Hematopoietic multipotent progenitor cell (in vitro differentiated cells): ENCODE data around the gene FKBP1A. TPM values are rescaled to one million over a fixed set of nuclear protein-coding genes. Genes with fewer than 3 reads are reported as not detected.

ENCODE experiments used
- DNase-seq, 3 donors: peaks; one replicate each; pipeline ENCODE4 v3.0.0-alpha.2; 2011 to 2015; ENCODE audit warnings: low read depth in 2 of 3, low spot score in 2 of 3
- total RNA-seq: library from RNA; depleted of rRNA; stranded (reverse); fragments of >200 nt; gene quantifications from one replicate; pipeline ENCODE4 v1.2.3, GENCODE V29; 2012

FKBP1A gene
- total RNA-seq, 1 donor: 107 TPM

DNA sequence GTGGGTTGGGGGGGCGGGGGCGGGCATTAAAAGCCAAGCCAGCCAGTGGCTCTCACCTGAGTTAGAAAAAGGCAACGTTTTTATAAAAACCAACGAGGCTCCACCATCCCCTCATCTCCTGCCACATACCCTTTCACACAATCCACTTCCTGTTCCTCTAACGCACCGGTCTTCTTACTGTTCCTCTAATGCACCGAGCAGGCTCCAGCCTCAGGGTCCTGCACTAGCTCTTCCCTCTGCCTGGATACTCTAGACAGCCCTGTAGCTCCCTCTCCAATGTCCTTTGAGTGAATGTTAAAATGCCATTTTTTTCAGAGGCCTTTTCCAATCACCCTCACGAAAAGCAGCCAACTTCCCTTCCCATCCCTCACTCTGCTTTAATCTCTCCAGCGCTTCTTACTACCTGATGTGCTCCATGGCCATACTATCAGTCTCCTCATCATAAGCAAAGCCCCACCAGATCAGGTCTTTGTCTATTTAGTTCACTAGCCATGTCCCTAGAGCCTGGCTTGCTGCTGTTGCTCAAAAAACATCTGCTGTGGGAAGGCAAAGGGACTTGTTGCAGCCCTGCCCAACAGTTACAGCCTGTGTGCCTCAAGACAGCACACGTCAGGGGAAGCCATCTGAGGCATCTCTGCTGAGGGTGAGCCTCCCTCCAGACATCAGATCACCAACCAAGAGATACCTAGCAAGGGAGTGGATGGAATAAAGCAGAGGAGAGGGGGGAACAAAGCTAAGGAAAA lies 3.9 kb downstream of the FKBP1A start:
- DNase-seq: peak in 1 of 3 donors; percentile 55

DNA sequence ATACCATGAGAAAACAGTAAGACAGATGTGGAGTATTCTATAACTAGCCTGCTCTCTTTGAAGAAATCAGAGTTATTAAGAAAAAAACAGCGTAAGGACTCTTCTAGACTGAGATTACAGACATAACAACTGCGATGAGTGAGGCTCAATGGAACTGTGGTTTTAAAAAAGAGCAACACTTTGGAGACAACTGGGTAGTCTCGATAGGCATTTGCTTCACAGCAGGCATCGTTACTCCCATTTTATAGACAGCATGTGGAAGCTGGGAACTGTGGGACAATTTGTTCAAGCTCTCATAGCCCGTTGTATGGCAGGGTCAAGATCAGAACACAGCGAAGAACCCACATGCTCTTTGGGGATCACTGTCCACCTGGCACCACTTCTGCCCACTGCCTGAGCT lies 4.6 kb downstream of the FKBP1A start:
- DNase-seq: no peak

DNA sequence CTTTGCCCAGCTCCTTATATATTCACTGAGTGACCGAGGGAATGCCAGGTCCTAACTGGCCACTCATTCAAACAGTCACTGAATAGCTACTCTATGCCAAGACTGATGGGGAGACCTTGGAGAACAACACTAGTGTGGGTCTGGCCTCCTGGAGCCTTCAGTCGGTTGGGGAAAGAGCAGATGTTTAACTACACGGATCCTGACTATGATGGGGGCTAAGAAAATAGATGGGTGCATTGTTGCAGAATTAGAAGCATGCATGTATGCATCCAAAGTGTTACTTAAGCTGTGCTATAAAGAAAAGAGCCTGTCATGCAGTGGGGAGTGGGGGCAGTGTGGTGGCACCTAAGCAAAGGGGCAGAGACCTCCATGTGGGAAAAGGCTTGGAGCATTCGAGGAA lies 6.5 kb downstream of the FKBP1A start:
- DNase-seq: no peak

DNA sequence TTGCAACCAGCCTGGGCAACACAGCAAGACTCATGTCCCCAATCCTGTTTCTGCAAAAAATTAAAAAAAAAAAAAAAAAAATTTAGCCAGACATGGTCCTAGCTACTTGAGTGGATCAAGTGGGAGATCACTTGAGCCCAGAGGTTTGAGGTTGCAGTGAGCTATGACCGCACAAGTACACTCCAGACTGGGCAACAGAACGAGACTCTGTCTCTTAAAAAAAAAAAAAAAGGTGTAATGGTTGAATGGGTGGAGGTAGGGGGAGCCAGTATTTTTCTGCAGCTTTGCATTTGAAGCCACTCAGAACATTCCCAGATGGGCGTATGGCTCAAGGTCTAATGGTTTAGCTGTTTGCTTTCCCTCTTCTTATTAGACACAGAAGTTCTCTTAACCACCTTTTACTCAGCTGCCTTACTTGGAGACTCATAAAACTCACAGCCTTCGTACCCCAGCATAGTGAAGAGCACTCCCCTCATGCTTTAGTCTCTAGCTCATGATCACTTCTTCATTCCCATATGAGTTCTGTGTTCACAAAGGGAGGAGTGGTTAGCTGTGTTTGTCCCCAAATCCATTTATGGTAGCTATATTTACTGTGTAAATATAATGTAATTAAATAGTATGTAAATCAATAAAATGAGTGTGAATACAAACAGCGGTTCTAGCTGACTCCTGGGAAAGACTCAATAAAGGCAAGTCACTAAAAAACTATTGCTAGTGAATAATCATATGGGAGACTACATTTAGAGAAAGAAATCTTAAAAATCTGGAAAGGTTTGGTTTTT lies 9.0 kb downstream of the FKBP1A start:
- no peak for DNase-seq

DNA sequence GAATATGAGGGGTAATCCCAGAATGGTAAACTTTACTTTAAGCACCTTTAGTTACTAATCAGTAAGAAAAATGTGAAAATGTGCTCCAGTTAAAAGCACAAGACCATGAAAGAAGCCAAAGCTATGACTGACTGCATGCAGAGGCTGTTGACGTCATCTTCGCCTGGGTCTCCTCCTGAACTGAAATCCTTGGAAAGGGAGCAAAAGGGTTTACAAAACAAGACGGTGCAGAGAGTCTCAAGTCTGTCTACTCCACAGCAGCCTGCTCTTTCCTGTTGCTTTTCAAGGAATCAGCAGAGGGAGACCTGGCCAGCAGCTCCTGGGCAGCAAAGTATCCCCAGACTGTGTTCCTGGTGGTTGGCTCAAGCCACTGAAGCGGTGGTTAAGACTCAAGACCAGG lies 10.2 kb downstream of the FKBP1A start:
- DNase-seq: no peak

DNA sequence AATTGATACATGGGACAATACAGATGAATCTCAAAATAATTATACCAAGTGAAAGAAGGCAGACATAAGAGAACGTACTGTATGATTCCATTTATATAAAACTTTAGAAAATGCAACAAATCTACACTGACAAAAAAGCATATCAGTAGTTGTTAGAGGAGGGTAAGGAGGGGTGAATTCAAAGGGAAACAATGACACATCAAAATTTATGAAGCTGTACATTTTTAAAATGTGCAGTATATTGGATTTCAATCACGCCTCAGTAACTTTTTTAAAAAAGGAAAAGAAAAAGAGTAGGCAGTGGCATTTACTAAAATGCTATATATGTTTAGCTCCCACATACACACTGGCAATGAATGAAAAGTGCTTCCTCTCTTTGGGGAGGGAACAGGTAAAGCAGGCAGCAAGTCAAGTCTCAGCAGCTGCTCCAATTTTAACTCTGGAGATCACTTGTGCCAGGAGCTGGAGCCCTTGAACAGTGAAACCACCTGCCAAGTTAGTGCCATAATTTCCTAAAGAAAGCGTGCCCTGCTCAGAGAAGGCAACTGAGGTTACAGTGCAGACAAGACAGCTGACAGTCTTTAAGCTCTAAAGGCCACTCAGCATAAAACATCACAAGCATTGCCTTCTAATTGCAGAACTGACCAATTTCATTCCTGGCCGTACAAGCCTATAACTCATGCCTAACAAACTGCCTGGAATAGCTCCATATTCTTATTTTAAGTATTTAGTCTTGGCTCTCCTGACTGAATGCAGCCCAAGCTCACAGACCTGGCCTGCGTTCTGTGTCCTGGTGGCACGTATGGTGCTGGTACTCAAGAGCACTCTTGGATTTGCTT lies 10.9 kb downstream of the FKBP1A start:
- no peak for DNase-seq

DNA sequence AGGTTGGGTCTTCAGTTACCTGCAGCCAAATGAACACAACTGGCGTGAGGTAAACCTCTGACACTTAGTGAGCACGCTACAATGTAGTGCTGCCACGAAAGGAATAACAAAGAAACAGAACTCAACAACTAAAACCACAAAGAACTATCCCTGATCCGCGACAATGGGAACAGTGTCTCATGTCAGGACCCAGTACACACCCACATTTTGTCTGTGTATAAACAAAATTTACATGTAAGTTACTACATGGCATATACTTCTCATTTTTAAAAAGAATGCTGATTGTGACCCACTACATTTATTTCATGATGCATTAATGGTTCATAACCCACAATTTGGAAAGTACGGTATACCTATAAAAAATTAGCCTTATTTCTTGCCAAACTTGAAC lies 14.1 kb downstream of the FKBP1A start:
- no peak for DNase-seq

DNA sequence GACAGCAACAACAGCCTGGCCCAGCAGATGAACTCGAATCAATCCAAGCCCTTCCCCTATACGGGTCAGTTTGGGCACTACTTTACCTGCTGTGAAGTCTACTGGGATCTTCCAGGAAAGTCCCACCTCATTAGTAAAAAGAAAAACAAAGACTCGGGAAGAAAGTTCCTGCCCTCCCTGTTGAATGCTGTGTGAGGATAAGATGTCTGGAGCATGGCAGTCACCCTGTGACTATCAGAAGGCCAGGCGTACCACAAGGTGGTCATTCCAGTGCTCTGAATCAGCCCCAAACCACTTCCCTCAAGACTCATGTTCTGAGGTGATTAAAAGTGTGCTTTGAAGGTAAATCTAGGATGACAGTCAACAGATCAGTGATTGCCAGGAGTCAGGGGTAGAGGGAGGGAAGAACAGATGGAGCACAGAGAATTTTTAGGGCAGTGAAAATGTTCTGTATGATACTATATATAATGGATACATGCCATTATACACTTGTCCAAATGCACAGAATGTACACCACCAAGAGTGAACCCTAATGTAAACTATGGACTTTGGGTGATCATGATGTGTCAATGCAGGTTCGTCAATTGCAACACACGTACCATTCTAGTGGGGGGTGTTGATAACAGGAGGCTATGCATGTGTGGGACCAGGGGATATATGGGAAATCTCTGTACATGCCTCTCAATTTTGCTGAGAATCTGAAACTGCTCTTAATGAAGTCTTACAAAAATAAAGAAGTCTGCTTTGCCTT lies 14.7 kb downstream of the FKBP1A start:
- no peak for DNase-seq

DNA sequence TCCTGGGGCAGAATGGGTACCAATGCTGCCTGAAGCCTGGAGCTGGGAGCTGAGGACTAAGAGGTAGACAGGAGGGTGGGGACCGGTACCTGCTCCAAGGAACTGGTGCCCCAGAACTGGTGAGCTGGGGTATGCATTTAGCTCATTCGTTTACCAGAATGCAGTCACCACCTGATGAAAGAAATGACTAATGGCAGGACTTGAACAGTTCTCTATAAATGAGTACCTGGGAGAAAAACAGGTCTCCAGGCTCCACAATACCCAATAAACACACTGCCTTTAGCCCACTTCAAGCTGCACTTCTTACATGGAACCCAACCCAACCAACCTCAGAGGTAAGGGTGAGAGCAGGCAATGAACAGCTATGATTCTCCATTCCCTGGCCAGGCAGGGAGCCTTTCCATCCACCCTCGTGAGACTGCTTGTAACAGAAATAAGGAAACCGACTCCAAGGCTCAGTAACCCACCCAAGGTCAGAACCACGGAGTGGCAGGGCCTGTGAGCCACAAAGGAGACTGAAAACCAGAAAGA lies 15.4 kb downstream of the FKBP1A start:
- DNase-seq: no peak

DNA sequence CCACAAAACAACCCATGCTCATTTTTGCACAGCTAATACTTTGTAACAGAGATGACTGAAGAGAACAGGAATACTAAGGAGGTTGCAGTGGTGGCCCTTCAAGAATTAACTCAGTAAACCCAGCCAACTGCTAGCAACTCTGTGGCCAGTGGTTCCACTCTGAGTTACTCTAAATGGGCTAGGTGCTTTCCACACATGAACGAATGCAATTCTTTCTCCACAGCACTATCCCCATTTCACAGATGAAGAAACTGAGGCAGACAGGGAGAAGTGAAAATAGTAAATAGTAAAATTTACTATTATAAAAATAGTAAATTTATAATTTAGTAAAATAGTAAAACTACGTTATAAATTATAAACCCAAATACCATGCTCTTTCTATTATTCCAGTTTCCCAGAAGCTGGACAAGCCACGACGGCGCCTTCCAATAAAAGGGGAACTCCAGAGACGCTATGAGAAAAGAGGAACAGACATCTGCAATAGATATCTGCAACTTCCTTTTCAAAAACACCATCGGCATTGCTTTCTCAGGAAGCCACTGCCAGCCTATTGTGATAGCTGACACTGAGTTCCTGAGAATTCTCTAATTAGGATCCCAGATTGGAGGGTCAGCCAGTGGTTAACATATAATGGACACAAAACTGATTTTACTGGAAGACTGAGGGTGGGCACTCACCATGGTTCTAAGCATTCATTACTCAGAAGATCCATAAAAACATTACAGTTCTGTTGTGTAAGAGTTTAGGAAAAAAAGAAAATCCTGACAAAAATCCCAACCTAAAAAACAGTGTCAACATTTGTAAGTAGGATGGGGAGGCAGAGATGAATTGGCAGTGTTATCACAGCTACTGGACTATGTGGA lies 16.2 kb downstream of the FKBP1A start:
- peak in 2 of 3 donors; percentile 59 to 76 for DNase-seq

DNA sequence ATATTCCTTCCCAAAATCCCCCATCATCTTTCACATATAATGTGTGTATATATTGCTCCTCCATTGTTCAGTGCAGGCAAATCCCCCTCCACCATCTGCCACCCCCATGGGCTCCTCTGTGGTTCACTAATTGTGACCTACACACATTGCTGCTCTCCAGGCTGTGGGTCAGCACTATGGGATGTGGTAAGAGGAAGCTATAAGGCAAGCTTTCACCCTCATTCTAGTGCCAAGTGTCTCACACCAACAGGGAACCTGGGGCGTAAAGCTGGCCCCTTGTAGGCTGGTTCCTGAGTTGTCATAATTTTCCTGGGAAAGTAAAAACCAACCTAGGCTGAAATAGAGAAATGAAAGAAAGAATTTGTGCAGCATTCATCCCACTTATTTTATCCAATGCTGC lies 16.8 kb downstream of the FKBP1A start:
- no peak for DNase-seq

DNA sequence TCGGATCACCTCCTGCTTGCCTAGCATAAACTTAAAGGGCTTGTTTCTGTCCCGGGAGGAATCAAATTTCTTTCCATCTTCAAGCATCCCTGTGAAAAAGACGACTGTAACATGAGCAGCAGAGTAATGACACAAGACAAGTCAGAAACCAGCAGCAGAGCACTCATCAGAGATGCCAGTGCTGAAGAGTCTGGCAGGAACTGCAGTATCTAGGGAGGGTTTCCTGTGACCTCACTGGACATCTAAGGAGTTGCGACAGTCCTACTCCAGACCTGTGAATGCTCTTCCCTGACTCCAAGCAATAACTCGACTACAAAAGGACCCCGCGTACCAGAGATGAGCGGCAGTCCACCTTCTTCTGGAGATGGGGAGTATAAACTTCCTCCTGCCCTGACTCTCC lies 17.3 kb downstream of the FKBP1A start:
- DNase-seq: no peak

DNA sequence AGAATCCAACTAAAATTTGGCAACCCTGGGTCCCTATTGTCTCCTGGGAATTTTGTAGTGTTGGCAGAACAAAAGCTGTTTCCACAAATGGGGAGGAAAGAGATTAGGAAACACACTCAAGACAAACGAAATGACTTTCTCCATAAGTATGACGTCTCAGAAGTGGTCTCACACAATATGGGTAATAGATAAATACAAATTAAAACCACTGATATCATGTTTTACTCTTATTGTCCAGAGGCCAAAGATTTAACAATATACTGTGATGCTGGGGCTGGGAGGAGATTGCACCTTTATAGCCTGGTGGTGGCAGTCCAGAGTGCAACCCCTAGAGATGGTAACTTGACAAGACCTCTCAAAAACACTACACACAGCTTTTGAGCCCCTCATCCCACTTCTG lies 18.6 kb downstream of the FKBP1A start:
- DNase-seq: no peak

DNA sequence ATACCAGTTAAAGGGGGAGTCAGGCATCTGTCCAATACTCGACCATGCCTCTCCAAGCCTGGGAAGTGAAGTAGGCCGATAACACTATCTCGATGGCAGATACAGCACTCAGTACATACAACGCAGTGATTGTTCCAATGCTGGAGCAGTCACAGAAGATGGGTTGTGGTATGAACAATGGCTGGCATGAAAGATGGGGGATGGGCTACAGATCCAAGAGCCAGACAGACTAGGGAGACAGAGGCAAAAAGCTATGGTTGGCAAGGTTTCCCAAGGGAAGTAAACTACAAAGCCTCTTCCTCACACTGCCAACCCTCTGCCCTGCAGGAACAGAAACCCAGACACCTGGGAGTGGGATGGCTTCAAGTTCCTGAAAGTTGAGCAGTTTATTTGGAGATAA lies 19.2 kb downstream of the FKBP1A start:
- DNase-seq: no peak

DNA sequence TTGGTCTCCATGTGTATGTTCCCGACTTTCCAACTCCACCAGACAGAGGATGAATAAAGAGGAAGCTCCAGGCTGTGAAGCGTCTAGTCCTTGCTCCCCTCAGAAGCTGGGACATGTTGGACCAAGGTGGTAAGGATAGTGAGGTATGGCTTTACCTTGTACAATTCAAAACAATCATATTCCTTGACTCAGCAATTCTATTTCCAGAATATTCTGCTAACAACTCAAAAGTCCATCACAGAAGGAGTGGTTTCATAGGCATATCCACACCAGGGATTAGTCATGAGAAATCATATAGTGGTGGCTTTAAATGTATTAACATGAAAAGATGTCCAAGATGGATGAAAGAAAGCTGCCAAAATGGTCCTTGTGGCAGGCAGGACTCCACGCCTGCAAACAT lies 19.8 kb downstream of the FKBP1A start:
- DNase-seq: no peak

DNA sequence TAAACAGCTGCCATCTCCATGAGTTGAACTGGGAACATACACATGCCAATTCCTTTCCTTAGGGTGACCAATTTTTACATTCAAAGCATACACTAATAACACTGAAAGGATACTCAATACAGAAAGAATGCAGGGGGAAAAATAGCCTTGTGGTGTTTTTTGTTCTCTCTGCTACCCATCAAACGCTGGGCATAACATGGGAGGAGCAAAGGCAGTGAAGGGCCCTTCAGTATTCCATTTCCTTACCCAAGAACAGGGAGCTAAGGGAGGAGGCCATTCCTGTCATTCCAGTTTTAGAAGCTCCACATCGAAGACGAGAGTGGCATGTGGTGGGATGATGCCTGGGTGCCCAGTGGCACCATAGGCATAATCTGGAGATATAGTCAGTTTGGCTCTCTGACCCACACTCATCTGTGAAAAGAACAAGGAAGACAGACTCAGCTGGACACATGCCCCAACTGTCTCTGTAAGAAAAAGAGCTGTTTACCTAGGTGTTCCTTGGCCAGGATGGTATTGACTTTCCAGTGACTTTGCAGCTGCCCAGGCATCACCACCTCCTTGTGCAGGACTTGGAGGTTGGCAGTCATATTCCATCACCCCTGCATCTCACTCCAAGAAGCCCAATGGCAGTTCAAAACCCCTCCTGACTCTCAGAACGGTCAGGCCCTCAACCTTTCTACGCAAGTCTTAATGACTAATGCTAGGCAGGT lies 20.9 kb downstream of the FKBP1A start:
- DNase-seq: no peak

DNA sequence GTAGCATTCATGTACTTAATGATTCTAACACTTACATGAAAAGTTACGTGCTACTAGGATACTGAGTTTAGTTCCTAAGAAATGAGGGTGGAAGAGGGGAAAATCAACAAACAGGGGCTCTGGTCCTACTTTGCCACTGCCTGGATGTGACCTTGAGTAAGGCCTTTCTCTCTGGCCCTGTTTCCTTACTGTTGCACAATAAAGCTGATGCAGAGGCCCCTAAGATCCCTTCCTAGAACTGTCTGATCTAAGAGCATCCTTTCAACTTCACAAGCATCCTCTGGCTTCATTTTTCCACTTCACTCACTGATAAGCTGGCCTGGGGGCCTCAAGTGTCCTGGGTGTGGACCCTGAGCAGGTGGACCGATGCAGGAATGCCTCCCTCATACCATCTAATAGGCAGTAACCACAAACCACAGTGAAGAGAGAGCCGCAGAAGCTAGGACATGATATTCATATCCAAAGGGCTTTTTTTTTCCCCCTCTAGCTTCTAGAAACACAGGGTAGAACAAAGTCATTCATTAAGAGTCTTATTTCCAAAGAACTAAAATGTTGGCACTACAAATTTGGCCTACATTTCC lies 21.6 kb downstream of the FKBP1A start:
- DNase-seq: no peak

DNA sequence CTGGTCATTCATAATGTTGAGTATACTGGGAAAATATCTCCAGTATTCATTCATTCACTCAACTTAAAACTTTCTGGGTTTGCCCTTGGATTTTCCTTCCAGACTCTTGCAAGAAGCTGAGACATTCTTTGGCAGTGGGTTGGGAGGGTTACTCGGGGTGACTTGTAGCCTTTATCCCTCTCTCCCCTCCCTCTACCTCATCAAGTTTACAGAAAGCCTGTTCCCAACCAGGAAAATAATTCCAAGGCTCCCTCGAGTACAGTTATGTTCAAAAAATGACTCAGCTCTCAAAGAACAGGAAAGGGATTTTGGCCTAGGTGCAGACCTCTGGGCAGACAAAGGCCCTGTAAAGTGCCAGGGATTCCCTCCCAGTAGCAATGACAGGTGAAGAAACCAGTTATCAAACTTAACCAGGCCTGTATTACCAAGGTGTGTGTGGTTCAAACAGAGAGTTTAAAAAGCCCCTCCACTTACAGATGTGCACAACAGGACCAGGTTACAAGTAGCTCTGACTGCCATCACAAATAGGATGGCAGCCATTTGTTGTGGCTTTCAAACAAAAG lies 22.2 kb downstream of the FKBP1A start:
- DNase-seq: no peak
